GDM1 (cell line): ENCODE results near the gene CDH5.
"Not testable (repeated sequence)": the region's sequence is repeated elsewhere in the genome, so short reads cannot be mapped to it uniquely, and the experiment has no call there.

ENCODE experiments used
- DNase-seq: peaks from one replicate; lab custom pipeline; 2025; lab: John Stamatoyannopoulos, UW

Gene CDH5, protein sequence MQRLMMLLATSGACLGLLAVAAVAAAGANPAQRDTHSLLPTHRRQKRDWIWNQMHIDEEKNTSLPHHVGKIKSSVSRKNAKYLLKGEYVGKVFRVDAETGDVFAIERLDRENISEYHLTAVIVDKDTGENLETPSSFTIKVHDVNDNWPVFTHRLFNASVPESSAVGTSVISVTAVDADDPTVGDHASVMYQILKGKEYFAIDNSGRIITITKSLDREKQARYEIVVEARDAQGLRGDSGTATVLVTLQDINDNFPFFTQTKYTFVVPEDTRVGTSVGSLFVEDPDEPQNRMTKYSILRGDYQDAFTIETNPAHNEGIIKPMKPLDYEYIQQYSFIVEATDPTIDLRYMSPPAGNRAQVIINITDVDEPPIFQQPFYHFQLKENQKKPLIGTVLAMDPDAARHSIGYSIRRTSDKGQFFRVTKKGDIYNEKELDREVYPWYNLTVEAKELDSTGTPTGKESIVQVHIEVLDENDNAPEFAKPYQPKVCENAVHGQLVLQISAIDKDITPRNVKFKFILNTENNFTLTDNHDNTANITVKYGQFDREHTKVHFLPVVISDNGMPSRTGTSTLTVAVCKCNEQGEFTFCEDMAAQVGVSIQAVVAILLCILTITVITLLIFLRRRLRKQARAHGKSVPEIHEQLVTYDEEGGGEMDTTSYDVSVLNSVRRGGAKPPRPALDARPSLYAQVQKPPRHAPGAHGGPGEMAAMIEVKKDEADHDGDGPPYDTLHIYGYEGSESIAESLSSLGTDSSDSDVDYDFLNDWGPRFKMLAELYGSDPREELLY

DNA sequence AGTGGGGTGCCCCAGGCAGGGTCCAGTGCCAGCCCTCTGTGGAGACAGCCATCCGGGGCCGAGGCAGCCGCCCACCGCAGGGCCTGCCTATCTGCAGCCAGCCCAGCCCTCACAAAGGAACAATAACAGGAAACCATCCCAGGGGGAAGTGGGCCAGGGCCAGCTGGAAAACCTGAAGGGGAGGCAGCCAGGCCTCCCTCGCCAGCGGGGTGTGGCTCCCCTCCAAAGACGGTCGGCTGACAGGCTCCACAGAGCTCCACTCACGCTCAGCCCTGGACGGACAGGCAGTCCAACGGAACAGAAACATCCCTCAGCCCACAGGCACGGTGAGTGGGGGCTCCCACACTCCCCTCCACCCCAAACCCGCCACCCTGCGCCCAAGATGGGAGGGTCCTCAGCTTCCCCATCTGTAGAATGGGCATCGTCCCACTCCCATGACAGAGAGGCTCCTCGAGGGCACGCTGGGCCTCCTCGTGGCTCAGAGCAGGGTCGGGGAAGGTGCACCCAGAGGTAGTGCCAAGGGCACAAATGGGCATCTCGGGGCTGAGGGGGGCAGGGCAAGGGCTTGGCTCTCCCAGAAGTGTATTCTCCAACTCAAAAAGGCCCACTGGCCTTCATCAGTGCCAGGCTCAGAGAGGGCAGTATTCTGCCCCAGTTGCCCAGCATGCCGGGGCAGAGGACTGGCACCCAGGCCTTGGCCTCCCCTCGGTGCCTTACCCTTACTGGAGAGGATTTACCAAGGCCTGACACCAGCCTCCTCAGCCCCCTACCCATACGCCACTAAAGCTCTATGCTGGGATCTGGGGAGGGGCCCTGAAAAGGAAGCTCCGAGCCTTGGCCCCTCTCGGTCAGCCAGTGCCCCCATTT, at the start of gene CDH5:
Gene CDH5 (plus strand): TSS at position 259 of the 867 bp plus-strand sequence. CDS start 12,647 bp downstream, outside the sequence.
- no peak for DNase-seq

DNA sequence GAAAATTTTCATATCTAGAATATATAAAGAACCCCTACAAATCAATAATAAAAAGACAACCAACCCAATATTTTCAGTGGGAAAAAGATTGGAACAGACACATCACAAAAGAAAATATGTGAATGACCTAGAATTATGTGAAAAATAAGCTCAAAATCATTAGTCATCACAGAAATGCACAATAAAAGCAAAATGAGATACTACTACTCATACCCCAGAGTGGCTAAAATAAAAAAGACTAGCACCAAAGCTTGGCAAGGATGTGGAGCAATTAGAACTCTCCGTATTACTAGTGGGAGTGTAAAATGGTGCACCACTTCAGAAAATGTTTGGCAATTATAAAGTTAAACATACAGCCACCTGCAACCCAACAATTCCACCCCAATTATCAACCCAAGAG, 48.0 kb upstream of the CDH5 start:
- DNase-seq: no peak

DNA sequence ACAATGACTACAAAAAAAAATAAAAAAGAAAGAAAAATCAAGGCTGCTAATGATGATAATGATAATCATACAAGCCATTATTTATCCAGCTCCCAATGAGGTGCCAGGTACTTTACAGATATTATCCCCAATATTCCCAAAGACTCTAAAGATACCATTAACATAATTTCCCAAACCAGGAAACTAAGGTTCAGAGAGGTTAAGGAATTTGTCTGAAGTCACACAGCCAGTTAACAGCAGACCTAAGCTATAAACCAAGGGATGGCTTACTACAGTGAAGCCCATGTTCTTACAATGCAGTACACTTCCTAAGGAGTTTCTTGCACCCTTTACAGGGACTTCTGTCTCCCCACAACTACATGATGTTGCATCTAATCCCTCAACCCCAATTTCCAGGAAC, 45.7 kb upstream of the CDH5 start:
- DNase-seq: no peak

- DNase-seq: no peak
Observed at GRCh38 chr16:66322174-66322573, 44.3 kb upstream of the CDH5 start.

- DNase-seq: no peak
Observed at GRCh38 chr16:66324815-66325515, 41.5 kb upstream of the CDH5 start.

GRCh38 chr16:66325717-66326376, 40.6 kb upstream of the CDH5 start:
- no peak for DNase-seq

DNA sequence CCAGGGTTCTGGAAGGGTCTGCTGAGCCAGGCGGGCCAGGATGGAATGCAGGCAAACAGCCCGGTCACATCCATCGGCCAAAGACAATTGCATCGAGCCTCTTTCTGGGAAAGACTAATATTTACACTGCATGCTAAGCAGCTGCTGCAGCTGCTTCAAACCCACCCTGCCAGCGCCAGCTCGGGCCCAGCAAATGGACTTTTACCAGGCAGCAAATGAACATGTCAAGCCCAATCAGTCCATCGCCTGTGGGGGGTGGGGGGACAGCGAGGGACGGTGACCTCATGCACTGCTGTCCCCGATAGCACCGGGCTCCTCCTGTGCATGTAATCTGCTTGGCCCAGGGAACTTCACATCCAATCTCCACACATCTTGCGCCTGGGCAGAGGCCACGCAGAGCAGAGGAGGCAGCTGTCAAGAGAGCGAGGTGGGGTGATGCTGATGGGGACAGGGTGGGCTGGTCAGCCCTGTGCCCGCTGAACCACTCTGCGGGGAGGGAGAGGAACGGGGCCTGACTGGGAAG, 39.4 kb upstream of the CDH5 start:
- DNase-seq: no peak

GRCh38 chr16:66328282-66328681, 38.2 kb upstream of the CDH5 start:
- DNase-seq: no peak

GRCh38 chr16:66331464-66331863, 35.0 kb upstream of the CDH5 start:
- not testable (repeated sequence) for DNase-seq

GRCh38 chr16:66332634-66333610, 33.6 kb upstream of the CDH5 start:
- DNase-seq: no peak

- DNase-seq: no peak
Observed at GRCh38 chr16:66334853-66335574, 31.5 kb upstream of the CDH5 start.

- no peak for DNase-seq
Observed at GRCh38 chr16:66335704-66336329, 30.7 kb upstream of the CDH5 start.

- DNase-seq: no peak
Observed at GRCh38 chr16:66337463-66338188, 28.9 kb upstream of the CDH5 start.

DNA sequence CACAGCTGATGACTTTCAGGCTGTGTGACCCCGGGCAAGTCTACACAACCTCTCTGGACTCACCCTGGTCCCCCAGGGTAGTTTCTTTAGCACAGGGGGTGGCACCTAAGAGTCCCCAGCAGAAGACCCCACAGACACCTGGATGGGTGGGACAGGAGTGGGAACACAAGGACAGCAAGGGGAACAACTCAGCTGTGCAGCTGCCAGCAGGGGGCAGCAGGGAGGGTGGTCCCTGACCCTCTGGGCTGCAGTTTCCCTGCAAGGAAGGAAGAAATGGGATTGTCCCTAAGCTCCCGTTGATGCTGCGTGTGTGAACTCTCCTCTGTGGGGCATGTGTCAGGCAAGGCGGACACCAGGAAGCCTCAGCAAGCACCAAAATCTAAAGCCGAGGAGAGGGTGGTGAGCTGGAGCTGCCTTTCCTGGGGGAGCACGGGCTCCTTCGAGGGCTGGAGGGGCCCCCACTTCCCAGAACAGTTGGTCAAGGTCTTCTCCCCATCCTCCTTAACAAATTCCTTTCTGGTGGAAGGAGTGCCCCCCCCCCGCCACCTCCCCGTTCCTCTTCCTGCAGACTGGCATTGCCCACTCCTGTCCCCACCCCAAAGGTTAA, 24.1 kb upstream of the CDH5 start:
- no peak for DNase-seq

GRCh38 chr16:66344533-66345145, 21.9 kb upstream of the CDH5 start:
- DNase-seq: no peak

GRCh38 chr16:66346221-66346620, 20.3 kb upstream of the CDH5 start:
- no peak for DNase-seq

- DNase-seq: no peak
Observed at GRCh38 chr16:66352304-66352703, 14.2 kb upstream of the CDH5 start.
